HUDEP-2 (cell line): Measurements from ENCODE around the gene DENND1B.
A peak's percentile ranks its signal among the peaks of the same experiment; 100 is the strongest.

Experiments used
- DNase-seq, 76 experiments: peaks; one replicate each; lab custom pipeline; 2025; ENCODE audit not compliant: unreplicated experiment in 76 of 76; lab: John Stamatoyannopoulos, UW

The DENND1B gene

DNA sequence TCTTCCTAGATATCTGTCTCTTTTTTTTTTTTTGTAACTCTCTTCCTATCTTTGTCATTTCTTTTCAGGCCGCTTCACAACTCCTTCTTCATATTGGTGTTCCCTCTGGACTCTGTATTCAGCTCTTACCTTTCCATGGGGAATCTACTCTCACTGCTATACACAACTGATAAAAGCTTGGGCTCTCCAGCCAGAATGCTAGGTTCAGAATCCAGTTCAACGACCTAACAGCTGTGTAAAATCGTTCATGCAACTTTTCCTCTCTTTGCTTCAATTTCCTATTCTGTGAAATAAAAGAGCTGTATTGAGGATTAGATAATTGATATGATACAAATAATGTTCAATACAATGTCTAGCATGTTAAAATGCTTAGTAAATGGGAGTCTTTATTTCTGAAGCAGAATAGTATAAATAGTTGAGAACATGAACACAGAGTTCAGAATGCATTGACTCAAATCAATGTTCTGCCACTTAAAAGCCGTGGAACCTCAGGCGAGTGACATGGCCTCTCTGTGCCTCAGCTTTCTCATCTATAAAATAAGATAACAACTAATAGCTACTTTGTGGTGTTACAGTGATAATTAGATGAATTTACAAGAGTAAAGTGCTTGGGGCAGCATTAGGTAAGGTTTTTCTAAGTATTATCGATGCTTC, 88.5 kb downstream of the DENND1B start:
- DNase-seq: no peak

GRCh38 chr1:197686231-197686630, 89.0 kb downstream of the DENND1B start:
- no peak for DNase-seq

DNA sequence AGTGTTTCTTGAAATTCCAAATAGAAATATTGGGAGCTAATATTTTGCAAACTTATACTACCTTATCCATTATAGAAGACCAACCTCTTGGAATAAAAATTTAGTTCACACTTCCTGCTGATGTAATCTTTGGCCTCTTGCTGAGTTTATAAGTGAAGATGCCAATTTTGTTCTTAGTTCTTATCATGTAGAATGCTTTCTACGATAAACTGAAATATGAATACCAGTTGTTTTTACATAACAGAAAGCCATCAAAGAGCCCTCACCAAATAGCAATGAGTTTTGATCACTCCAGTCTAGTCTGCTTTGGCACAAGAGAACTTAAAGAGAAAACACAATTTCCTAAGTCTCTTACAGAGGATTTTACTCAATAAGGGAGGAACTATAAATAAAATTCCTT, 89.5 kb downstream of the DENND1B start:
- no peak for DNase-seq

DNA sequence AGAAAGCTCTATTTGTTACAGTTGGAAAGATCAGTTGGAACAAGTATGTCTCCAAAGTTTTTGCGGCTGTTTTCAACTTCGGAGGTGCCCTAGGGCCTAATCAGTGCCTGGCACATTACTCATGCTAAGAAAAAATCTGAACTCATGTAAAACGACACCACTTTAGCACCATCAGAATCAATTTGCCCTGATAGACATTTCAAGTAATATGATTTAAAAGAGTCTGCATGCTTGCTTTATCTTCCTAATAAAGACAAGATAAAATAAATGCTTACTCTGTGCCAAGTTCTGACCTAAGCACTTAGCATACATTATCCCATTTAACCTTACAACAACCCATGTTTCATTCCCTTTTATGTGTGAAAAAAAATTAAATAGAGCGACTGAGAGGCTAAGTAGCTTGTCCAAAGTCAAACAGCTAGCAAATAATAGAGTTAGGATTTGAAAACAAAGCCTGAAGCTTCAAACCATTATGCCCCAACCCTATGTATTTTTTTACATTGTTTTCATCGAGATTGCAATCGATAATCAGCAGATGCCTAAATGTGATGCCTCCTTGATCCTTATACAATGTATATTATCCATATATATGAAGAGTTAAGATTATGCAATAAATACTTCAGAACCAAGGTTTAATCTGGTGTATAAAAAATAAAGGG, 91.3 kb downstream of the DENND1B start:
- no peak for DNase-seq

GRCh38 chr1:197683280-197683679, 92.0 kb downstream of the DENND1B start:
- no peak for DNase-seq

DNA sequence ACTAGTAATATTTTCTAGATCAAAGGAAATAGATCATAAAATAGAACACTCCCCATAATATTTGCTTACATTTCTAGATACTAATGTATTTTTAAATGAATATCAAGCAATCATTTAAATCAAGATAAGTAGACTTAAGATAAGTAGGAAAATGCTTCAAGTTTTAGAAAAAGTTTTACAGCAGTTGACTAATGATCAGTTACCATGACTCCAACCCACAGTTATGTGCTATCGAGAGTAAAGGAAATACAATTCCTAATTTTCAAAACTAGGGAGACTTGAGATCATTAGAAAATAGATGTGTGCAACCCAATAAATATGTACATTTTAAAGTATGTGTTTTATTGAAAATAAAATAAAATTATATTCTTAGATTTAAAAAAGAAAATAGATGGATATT, 95.0 kb downstream of the DENND1B start:
- no peak for DNase-seq

GRCh38 chr1:197677752-197678295, 97.5 kb downstream of the DENND1B start:
- DNase-seq: no peak

DNA sequence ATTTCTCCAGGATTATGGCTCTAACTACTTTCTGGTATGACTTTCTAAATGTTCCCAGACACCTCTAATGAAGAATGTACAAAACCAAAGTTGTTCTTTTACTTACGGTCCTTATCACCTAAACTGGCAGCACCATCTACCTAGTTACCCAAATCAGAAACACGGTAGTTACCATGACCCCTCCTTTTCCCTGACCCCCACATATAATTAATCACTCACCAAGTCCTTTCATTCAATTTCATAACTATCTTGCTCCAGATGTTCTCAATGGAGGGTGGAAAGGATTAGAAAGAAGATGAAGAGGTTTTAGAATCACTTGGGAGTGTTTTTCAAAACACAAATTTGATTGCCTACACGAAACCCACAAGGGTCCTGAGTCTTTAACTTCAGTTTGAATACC, 98.0 kb downstream of the DENND1B start:
- no peak for DNase-seq

DNA sequence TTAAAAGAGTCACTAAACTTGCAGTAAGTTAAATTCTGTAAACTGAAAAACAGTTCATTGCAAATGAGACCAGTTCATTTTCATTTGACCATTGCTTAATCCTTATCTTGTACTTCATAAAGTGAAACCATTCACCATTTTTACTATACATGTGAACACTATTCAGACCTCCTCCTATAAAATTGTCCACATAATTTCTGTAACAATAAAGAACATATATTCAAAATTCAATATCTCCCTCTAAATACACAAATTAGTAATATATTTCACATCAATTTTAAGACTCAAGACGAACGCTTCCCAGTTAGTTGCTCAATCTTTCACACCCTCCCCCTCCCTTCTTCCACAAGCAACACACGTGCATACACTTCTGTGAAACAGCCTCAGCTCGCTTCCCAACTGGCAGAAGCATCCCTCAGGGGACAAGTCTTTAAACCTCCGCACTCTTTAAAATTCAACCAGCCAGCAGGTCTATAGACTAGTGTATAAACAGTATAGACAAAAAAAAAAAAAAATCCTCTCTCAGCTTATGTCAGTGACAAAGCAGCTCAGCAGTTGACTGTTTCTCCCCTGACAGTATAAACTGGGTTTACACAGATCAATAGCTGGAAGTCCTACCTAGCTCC, 99.6 kb downstream of the DENND1B start:
- peak in 7 of 76 experiments; percentile 2 to 58 (median 19) for DNase-seq

GRCh38 chr1:197674286-197674685, 101.0 kb downstream of the DENND1B start:
- DNase-seq: no peak

DNA sequence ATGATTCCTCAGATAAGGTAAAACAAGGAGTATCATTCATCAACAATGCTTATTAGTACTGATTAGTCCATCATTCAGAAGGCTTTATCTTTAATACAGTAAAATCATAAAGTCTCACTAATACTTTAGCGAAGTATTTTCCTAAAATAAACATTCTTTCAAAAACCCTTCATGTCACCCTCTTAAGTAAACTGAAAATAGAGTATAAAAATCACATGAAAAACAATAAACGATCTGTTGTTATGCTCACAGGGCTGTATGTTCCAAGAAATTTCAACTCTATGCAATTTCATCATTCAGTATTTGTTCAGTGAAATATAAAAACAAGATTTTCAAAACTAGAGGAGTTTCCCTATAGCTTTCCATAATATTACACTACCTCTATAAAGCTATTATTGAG, 102.0 kb downstream of the DENND1B start:
- DNase-seq: no peak

DNA sequence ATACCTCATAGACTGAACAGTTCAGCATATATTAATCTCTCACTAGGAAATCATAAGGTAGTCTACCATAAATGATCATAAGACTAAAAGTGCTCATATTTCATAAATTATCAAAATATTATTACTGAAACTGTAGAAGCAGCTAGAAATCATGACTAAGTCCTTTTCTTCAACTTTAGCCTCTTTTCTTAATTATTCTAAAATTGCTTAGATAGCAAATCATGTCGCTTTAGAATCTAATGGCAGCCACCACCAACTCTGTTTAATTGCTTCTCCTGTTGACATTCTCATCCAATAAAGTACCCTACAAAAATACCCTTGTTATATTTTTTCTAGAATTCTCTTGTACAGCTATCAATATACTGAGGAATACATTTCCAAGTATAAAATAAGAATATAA, 102.9 kb downstream of the DENND1B start:
- no peak for DNase-seq

DNA sequence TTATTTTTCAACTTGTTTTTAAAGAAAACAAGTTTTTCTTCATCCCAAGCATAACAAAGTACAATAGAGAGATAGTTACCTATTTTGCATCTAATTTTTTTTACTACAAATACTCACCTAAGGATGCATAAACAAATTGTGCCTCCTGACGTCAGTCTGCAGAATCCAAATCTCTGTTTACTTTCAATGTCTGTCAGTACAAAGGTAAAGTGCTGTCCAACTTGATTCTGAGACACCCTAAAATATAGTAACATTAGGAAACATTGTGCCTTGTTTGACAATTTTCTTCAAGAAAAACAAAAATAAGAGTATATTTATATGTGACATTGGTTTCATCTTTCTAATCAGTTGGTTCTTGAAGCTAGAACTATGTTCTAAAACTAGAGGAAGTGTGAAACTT, 103.4 kb downstream of the DENND1B start:
- no peak for DNase-seq

DNA sequence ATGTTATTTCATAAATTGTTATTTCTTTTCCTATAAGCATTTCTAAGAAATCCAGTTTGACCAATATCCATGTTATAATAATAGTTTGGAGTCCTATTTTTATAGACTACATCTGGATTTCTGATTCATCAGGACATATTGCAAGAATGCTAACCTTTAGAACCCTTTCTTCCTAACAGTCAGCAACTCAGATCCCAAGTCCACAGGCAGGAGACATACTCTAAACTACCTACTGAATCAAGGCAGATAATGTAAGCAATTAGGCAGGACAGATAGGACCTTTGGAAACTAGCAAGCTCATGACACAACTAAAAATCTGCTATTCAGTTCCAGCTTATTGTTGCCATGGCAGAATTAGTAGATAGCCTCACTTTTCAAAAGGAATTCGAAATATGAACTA, 104.1 kb downstream of the DENND1B start:
- DNase-seq: no peak

DNA sequence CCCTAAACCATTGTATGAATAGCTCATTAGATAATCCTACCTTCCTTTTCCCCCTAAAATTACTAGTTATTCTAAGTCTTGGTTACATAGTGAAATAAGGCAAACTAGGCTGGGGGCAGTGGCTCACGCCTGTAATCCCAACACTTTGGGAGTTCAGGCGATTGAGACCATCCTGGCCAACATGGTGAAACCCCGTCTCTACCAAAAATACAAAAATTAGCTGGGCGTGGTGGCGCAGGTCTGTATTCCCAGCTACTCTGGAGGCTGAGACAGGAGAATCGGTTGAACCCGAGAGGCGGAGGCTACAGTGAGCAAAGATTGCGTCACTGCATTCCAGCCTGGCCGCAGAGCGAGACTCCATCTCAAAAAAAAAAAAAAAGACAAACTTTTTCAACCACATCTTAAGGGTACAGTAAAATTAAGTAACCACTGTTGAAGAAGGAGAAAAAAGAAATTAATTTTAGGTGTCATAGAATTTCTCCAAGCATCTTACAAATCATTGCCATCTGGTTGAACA, 108.5 kb downstream of the DENND1B start:
- DNase-seq: no peak

DNA sequence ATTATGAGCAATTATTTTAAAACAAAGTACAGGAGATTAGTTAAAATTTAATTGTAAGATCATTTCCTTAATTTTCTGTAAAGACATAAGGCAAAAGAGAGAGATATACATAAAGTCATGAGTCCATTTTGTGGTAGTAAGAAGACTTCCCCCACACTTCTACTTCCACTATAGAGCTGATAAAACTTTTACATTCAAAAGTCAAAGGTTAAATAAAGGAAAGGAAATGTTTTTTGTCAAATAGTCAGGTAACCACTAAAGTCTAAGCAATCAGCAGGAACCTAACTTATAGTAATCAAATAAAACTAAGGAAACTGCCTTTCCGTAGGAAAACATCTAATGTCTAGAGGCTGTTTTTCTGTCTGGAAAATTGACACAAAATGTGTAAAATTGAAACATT, 110.9 kb downstream of the DENND1B start:
- DNase-seq: no peak

DNA sequence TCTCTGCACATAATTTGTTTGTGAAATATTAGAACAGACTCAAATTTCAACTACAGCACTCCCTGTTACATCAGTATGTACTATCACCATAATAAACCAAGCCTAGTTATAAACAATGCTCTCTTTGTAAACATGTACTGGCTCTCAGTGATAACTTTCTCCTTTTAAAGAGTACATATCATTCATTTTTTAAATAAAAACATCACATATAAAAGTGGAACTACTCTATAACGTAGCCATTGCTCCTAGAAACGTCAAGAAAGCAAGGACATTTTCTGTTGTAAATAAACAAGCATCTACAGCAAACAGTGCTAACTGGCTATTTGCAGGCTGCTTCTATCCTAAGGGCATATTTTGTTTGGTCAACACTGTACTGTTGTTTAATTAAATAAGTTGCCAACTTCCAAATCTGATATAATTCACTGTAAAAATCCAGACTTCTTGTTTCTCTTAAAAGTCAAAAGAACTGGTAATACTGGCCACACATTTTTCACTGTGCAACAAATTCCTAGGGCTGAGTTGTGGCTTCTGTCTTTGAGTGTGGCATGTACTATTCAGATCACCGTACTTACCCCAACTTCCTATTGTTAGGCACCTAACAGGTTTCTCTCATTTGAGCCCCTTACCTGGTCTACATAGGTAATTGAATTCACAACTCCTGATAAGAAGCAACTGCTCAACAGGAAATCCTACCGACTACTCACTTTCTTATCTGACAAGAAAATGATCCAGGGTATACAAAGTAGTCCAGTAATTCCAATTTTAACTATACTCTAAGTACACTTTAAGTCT, 111.9 kb downstream of the DENND1B start:
- no peak for DNase-seq

GRCh38 chr1:197660389-197660788, 114.9 kb downstream of the DENND1B start:
- DNase-seq: no peak

DNA sequence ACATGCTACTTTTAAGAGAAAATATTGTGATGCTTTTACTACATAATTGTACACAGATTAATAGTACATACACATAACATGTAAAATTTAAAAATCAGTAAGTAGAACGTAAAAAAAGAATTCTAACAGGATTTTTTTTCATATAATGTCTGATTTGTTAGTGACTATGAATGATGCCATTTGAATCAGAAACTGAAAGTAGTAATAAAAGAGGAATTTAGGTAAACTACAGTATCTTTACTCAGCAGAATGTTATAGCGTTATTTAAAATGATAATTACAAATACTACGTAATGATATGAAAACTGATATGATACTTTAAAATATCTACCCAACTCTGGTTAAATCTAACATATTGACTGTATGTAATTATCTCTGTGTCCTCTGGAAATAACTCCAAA, 116.1 kb downstream of the DENND1B start:
- DNase-seq: no peak

DNA sequence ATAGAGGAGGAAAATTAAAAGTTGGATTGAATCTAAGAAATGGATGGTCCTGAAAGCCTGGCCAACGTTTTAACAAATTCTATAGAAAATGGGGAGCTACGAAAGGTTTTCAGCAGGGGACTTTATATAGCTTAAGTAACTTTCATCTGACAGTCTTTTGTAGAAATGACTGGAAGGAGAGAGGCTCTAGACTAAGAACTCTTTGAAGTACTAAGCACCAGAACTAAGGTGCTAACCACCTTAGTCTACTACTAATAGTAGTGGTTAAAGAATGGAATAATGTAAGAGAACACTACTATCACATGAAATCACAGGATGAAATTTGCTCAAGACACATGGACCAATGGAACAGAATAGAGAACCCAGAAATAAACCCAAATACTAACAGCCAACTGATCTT, 126.1 kb downstream of the DENND1B start:
- DNase-seq: no peak

GRCh38 chr1:197638316-197638715, 137.0 kb downstream of the DENND1B start:
- no peak for DNase-seq
